Ishikawa (cell line): Measurements from ENCODE around the gene CPVL.

Source experiments
- CREB1 ChIP-seq: IDR thresholded peaks from 2 replicates; pipeline ENCODE4 v1.6.1; 2012; ENCODE audit warnings: low read depth
- EGR1 ChIP-seq: IDR thresholded peaks from 2 replicates; pipeline ENCODE4 v1.6.1; 2012
- EP300 ChIP-seq: IDR thresholded peaks from 2 replicates; pipeline ENCODE4 v1.6.1; 2012; ENCODE audit warnings: borderline replicate concordance
- TCF12 ChIP-seq: IDR thresholded peaks from 2 replicates; pipeline ENCODE4 v1.6.1; 2012; ENCODE audit warnings: low read depth
- ZBTB7A ChIP-seq: IDR thresholded peaks from 2 replicates; pipeline ENCODE4 v1.6.1; 2012; ENCODE audit warnings: low read depth
- TF ChIP-seq, protein P1 (sequence below): IDR thresholded peaks from 2 replicates; pipeline ENCODE4 v1.6.1; 2012

DNA sequence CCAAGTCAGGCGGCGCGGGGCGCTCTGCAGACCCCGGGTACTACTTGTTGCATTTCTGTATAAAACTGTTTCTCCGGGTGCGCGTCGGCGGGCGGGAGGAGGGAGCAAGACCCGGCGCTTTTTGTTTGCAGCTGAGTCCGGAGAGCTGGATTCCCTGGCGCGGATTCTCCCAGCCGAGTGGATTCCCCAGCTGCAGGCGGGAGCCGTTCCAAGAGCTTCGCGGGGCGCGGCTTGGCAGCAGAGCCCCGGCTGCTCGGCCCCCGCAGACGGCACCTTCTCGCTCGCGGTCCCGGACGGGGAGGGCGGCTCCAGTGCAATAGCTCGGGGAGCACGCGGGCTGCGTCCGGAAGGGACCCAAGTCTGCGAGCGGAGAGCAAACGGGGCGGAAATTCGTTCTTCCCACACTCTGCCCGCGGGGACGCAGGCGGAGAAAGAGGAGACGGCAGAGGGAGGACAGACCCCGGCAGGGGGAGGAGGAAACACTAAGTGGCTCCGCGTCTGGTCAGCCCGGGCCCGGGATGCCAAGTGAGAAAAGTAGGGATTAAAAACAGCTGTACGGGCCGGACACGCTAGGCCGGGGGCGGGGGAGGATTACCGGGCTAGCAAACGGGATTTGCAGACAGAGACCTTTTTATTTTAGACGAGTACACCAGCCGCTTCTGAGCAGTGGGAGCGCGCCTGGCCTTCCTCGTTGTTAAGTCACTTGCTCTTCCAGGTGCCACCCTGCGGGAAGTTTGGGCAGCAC, 187.9 kb downstream of the CPVL start, which contains the start of gene TRIL:
- TF ChIP-seq, protein P1, sequence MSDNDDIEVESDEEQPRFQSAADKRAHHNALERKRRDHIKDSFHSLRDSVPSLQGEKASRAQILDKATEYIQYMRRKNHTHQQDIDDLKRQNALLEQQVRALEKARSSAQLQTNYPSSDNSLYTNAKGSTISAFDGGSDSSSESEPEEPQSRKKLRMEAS = peak; percentile 72
- peak; percentile 47; the same call in 1 of the 2 replicates for TF ChIP-seq EGR1
- no peak; the same call in 1 of the 2 replicates for TF ChIP-seq EP300
- TF ChIP-seq ZBTB7A = no peak
- TF ChIP-seq TCF12 = no peak; the same call in none of the 2 replicates
- TF ChIP-seq CREB1 = no peak
